Middle frontal gyrus (tissue), 1 donor: ENCODE data around the gene LDB3.

Source experiments
- DNase-seq: peaks from one replicate; pipeline ENCODE4 v3.0.0-alpha.2; 2015; ENCODE audit warnings: low spot score; ENCODE audit errors: extremely low spot score

Gene LDB3

DNA sequence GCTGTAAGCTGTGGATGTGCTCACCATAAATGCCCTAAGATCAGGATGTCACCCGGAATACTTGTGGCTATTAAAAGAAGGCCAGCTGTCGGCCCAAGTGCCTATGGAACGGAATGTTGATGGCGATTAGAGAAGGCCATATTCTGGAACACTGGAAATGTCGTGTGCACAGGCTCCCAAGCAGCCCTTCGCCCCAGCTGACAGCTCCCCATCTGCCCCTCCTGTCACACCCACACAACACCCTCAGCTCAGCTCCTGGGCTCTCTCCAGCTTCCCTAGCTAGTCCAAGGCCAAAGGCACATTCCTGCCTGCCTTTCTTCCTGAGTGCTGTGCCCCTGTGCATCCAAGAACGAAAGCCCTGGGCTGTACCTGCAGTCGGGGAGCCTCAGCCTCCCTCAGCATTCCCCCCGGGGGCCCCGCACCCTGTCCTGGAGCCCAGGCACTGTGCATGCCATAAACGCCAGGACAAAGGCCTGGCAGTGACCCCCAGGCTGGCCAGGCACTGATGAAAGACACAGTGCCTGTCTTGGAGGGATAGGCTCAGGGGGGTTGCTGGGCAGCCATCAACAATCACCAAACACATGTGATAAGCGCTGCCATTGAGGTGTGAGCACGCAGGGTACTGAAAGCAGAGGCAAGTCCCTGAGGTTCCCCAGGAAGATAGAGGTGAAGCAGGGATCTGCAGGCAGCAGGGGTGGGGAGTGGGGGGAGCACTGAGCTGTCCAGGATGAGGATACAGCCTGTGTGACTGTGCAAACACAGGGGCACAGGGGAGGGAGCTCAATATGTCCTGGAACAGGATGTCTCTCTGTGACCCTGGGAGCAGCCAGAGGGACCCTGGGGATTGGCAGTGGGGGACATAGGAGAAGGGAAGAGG lies 3.7 kb upstream of the LDB3 start:
- no peak for DNase-seq

DNA sequence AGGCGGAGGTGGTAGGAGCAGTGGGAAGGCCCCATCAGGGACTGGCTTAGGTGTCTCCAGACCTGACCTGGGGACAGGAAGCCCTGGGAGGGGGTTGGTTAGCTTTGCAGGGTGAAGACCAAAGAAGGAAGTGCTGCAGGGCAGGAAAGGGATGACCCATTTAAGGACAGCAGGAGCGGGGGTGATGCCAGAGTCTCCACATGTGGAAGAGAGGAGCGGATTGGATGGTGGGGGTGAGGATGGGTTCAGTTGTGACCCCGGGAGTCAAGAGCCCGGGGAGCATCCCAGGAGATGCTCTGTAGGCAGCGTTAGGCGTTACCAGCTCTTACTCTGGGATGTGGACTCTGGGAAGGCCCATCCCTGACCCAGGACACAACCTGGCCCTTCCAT lies 3.1 kb upstream of the LDB3 start:
- no peak for DNase-seq

DNA sequence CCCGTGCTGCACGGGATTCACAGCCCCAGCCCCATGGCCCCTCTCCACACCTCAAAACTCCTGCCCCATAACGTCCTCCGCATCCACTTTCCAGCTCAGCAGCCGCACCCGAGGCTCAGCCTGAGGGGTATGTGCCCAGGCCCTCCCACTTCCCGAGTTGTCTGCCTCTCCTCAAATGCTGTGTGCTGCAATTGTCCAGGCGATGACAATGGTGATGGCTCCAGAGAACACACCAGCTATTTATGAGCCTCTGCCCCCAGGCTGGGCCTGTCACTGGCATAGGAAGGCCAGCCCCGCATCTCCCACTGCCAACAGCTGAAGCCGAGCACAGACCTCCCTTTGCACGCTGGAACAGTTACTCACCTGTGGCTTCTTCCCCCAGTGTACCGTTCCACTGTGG lies 2.4 kb upstream of the LDB3 start:
- peak; percentile 70 for DNase-seq

GRCh38 chr10:86666538-86666937 lies 1.8 kb upstream of the LDB3 start:
- DNase-seq: no peak

GRCh38 chr10:86667421-86668181 lies 710 bp upstream of the LDB3 start:
- no peak for DNase-seq

GRCh38 chr10:86670290-86670811 lies 2.0 kb downstream of the LDB3 start:
- DNase-seq: no peak

DNA sequence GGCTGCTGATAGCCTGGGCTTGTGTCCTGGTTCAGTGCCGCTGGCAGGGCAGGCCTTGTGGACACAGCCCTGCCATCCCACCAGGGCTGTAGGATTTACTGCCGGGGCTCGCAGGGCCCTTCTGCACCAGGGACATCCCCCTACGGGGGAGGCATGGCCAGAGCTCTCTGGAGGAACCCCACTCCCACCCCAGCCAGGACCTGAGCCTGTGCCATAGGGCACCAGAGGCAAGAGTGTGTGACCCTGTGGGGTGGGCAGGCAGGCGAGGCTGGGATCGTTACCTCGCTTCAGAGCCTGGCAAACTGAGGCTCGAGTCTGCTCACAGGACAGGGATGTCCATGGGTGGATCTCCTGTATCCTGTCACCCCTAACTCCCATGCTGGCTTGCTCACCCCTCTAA lies 2.6 kb downstream of the LDB3 start:
- DNase-seq: no peak

DNA sequence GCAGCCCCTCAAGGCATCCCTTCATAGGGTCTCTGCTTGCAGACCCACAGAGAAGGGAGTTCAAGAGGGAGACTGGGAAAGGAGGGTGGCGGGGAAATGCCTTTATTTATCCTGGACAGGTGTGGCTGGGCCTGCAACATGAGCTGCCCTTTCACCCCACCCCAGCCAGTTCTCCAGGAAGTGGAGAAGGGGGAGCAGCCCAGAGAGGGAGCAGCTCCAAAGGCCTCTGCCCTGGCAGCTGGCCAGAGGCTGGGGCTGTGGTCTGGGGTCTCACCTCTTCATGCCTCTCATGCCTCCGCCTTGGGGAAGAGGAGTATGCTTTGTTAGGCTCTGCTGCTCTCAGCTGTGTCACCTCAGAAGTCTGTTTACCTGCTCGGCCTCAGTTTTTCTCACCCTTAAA lies 3.1 kb downstream of the LDB3 start:
- DNase-seq: no peak

GRCh38 chr10:86671985-86672710 lies 3.8 kb downstream of the LDB3 start:
- DNase-seq: no peak

- no peak for DNase-seq
Measured at GRCh38 chr10:86673216-86673826, 5.0 kb downstream of the LDB3 start.

- no peak for DNase-seq
Measured at GRCh38 chr10:86673827-86674581, 5.7 kb downstream of the LDB3 start.

- DNase-seq: no peak
Measured at GRCh38 chr10:86674912-86675311, 6.6 kb downstream of the LDB3 start.

GRCh38 chr10:86677374-86677773 lies 9.1 kb downstream of the LDB3 start:
- DNase-seq: no peak

DNA sequence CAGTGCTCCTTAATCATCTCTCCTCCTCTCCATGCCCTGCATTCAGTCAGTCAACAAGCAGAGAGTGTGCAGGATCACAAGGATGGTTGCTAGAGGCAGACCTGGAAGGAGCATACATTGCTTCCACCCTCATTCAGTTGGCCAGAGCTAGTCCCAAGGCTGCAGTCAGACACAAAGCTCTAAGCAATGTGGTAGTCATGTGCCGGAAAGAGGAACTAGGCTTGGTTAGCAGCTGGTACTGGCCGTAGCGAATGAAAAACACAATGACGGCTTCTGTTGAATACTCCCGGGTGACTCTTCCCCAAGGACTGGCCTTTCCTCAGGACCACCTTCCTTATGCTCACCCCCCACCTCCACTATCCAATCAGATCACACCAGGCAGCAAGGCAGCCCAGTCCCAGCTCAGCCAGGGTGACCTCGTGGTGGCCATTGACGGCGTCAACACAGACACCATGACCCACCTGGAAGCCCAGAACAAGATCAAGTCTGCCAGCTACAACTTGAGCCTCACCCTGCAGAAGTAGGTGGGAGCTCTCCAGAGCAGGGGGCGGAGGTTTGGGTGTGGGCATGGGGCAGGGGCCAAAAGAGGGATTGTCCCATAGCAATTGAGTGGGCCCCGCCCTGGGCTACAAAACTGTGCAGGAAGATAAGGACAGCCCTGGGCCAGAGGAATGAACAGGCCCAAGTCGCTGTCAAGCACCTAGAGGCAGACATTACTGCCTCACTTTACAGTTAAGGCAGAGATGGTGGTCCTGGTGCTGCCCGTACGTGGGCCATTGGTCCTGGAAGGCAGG lies 10.9 kb downstream of the LDB3 start:
- DNase-seq: no peak

- DNase-seq: no peak
Measured at GRCh38 chr10:86681047-86681446, 12.7 kb downstream of the LDB3 start.

DNA sequence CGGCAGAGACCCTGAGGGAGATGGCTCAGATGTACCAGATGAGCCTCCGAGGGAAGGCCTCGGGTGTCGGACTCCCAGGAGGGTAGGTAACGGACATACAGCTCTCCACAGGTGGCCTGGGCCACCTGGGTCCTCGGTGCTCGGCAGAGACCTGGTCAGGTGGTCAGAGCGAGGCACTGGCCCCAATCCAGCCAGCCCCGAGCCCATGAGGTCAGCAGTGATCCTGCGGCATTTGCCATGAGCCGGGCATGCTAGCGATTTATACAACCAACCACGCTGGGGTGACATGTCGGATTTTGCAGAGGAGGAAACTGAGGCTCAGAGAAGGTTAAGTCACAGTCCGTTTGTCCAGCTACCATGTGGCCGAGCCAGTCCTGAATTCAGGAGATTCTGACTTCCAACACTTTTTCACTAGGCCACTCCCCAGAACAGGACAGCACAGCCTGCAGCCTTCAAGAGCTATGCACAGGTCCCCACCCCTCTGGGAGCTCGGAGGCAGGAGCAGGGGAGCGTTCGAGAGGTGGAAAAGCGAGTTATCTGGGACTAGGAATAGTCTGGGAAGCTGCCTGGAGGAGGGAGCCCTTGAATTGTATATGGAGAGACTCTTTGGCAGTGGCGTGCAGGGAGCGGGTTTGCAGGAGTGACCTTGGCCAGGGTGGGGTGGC lies 13.5 kb downstream of the LDB3 start:
- no peak for DNase-seq

DNA sequence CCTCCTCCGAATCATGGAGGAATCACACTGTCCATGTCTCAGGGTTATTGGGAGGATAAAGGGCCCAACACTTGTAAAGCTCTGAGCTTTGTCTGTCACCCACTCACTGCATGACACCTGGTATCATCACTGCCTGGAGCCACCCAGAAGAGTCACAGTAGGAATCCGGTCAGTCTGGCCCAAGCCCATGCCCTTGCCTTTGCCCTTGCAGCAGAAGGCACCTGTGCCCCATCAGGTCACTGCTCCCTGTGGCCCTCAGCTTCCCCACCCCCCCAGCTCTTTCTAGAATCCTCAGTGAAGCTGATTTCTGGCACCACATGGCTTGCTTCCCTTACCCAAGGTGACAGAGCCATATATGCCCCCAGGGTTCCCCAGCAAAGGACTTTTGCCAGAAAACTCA lies 14.4 kb downstream of the LDB3 start:
- no peak for DNase-seq

GRCh38 chr10:86684331-86685097 lies 16.2 kb downstream of the LDB3 start:
- DNase-seq: no peak

- DNase-seq: no peak
Measured at GRCh38 chr10:86685416-86685815, 17.1 kb downstream of the LDB3 start.
